IMR-90 (cell line): ENCODE results near the gene ADAP2.

Experiments
- BHLHE40 ChIP-seq: fragments of 150-350 bp; IDR thresholded peaks from 2 replicates; pipeline ENCODE4 v1.6.1; 2016; ENCODE audit warnings: mild to moderate bottlenecking, low read depth, low read length
- CEBPB ChIP-seq: IDR thresholded peaks from 2 replicates; pipeline ENCODE4 v1.6.1; 2012; ENCODE audit warnings: low read depth, low read length, improper control_type of control experiment
- CHD1 ChIP-seq: IDR thresholded peaks from 2 replicates; pipeline ENCODE4 v1.6.1; 2012; ENCODE audit warnings: low read depth, low read length, improper control_type of control experiment
- CTCF ChIP-seq: conservative IDR thresholded peaks from 2 replicates; pipeline ENCODE4 v1.5.1; 2012; ENCODE audit warnings: mild to moderate bottlenecking, low read depth, low read length, improper control_type of control experiment
- FOS ChIP-seq: fragments of 150-350 bp; IDR thresholded peaks from 2 replicates; pipeline ENCODE4 v1.6.1; 2016; ENCODE audit warnings: low read depth, low read length
- NFE2L2 ChIP-seq: fragments of 150-350 bp; IDR thresholded peaks from 2 replicates; pipeline ENCODE4 v1.6.1; 2016; ENCODE audit warnings: low read depth, mild to moderate bottlenecking, low read length
- POLR2A ChIP-seq: IDR thresholded peaks from 2 replicates; pipeline ENCODE4 v1.6.1; 2012; ENCODE audit warnings: mild to moderate bottlenecking, low read depth, low read length
- RCOR1 ChIP-seq: IDR thresholded peaks from 2 replicates; pipeline ENCODE4 v1.6.1; 2012; ENCODE audit warnings: mild to moderate bottlenecking, low read length, improper control_type of control experiment; ENCODE audit not compliant: insufficient replicate concordance
- SMC3 ChIP-seq: fragments of 150-350 bp; IDR thresholded peaks from 2 replicates; pipeline ENCODE4 v1.6.1; 2016; ENCODE audit warnings: low read depth, mild to moderate bottlenecking, antibody characterized with exemption, low read length, moderate library complexity

- no peak for TF ChIP-seq CEBPB
- TF ChIP-seq CTCF, result no peak
- no peak for TF ChIP-seq BHLHE40
- no peak for TF ChIP-seq SMC3
- TF ChIP-seq POLR2A, result no peak
- no peak for TF ChIP-seq CHD1
- TF ChIP-seq NFE2L2, result no peak
- no peak for TF ChIP-seq RCOR1
- no peak for TF ChIP-seq FOS
These were observed 32.5 kb downstream of the ADAP2 start for GRCh38 chr17:30954046-30954830.
